ENCODE data around the gene P2RX5. TPM values are rescaled to one million over a fixed set of nuclear protein-coding genes. Genes with fewer than 3 reads are reported as not detected.

P2RX5 gene
- total and polyA plus RNA-seq, 2 donors (not counting 3 experiments of a cell fraction or from before 2014, with no cell fraction given) = 0.19 to 0.22 TPM

DNA sequence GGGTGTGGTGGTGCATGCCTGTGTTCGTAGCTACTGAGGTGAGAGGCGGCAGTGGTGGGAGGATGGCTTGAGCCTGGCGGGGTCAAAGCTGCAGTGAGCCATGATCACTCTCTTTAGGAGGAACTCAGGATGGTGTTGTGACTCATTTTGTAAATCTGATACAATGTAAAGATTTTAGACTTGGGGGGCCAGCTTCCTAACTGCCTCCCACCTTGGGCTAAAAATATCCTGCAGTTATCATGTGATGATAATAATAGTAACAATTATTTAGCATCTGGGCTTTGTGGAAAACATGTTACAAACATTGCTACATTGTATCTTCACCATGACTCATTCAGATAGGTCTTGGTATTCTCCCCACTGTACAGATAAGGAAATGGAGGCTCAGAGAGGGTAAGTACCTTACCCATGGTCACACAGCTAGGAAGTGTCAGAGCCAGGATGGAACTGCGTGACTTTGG, 52.0 kb downstream of the P2RX5 start:
- Histone ChIP-seq H3K27me3 (ENCODE audit: control insufficient read depth in 2 of 2, insufficient read depth in 2 of 2, low read length in 2 of 2) (no peaks in the 10 kb centered on the region), H3K9me1 (replicated peaks; ENCODE audit: control insufficient read depth, extremely low read depth, insufficient read depth, low read length) (no peaks in the 10 kb centered on the region), H3K9me3 (replicated peaks; ENCODE audit: control insufficient read depth, insufficient read depth, low read length) (no peaks in the 10 kb centered on the region), H3K79me2 (ENCODE audit: control insufficient read depth, insufficient read depth, low read length) (no peaks in the 10 kb centered on the region), H3K4me1 (ENCODE audit: control insufficient read depth, extremely low read depth, insufficient read depth, low read length) (peaks cover 6% of the 10 kb centered on the region), H3K27ac (ENCODE audit: insufficient read depth, low read depth, low read length) (no peak overlapping the region), H3K36me3 (ENCODE audit: control insufficient read depth in 2 of 2, extremely low read depth in 1 of 2, insufficient read depth in 2 of 2, low read length in 2 of 2) (peaks cover 2 to 6% of the 10 kb centered on the region in 2 experiments), H3K9ac (replicated peaks; ENCODE audit: extremely low read depth, insufficient read depth, low read length) (no peak overlapping the region), H3K4me2 (ENCODE audit: insufficient read depth, low read length) (no peak overlapping the region), H4K20me1 (replicated peaks; ENCODE audit: control insufficient read depth, extremely low read depth, insufficient read depth, low read length) (no peaks in the 10 kb centered on the region), H2AFZ (ENCODE audit: low read depth, low read length) (no peak overlapping the region), H3K4me3 (replicated peaks in 1 of 3; ENCODE audit: insufficient read depth in 1 of 3, low read depth in 1 of 3, low read length in 3 of 3) (no peak overlapping the region)
- POLR2A ChIA-PET = interaction anchor here (0.5 kb wide), 1 partner anchor 302 kb away, joined by 3 read pairs; no protein-coding TSS in a partner anchor
- no TSS peak for BruUV-seq (replicated peaks)
- CTCF ChIA-PET = interaction anchor here (7.4 kb wide), 1 partner anchor 595 kb away, joined by 76 read pairs; no protein-coding TSS in a partner anchor
- dilution Hi-C loops (cut with MboI; ENCODE audit: extremely low pct_ligation_motif_present, low sequenced_read_pairs) (no loop called here), intact Hi-C loops (cut with micrococcal nuclease) (no loop called here)
- FAIRE-seq = no peak
- no peak for DNase-seq (ENCODE audit: low read depth, low spot score)
- TF ChIP-seq POLR2A (IDR thresholded peaks at IDR 0.05; ENCODE audit: low read depth, low read length) = no peak
- no peak for TF ChIP-seq GATA2 (IDR thresholded peaks at IDR 0.05; ENCODE audit: insufficient read depth, insufficient read length, low read depth, low read length)

DNA sequence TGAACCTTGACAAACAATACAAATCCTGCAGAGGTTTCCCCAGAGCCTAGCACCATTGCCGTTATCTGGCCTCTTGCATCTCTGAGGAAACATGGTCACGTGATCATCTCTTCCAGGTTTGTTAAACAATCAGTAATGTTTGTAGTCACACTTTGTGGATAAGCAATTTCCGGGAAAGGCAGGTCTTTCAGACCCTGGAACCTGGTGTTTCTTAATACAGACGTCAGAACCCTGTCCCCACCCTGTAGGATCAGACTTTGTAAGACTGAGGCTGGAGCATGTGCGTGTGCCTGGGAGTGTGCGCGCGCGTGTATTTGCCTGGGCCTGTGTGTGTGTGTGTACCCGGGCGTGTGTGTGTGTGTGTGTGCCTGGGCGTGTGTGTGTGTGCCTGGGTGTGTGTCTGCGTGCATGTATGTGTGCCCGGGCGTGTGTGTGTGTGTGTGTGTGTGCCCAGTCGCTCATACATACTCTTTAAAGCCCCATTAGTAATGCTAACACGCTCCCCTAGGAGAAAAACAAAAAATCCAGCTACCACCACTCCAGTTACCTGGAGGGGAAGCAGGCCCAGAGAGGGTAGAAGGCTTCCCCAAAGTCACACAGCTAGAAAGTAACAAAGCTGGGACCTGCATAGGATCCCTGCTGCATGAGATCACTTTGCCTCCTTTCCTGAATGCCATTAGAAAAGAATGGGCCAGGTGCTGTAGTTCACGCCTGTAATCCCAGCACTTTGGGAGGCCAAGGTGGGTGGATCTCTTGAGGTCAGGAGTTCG, 54.1 kb downstream of the P2RX5 start:
- no peak for TF ChIP-seq MYC (IDR thresholded peaks at IDR 0.05; ENCODE audit: low read depth, low read length)
- TF ChIP-seq POLR2AphosphoS5 (IDR thresholded peaks at IDR 0.05; ENCODE audit: insufficient read depth, low read depth, low read length) = no peak
- no peak for TF ChIP-seq JUN (IDR thresholded peaks at IDR 0.05; ENCODE audit: borderline replicate concordance, insufficient read depth, insufficient read length, low read depth)
- no peak for TF ChIP-seq GATA2 (IDR thresholded peaks at IDR 0.05; ENCODE audit: insufficient read depth, insufficient read length, low read depth, low read length)
- TF ChIP-seq FOS (IDR thresholded peaks at IDR 0.05; ENCODE audit: borderline replicate concordance, insufficient read depth, low read length) = no peak
- TF ChIP-seq EZH2 (IDR thresholded peaks at IDR 0.05; ENCODE audit: borderline replicate concordance, low read depth, low read length, severe bottlenecking) = no peak
- intact Hi-C loops (cut with micrococcal nuclease) = no loop called here
- Histone ChIP-seq H3K27me3 (ENCODE audit: control insufficient read depth in 2 of 2, insufficient read depth in 2 of 2, low read length in 2 of 2) (no peaks in the 10 kb centered on the region), H3K79me2 (ENCODE audit: control insufficient read depth, insufficient read depth, low read length) (peaks cover 4% of the 10 kb centered on the region), H3K4me1 (ENCODE audit: control insufficient read depth, extremely low read depth, insufficient read depth, low read length) (peaks cover 9% of the 10 kb centered on the region), H3K36me3 (ENCODE audit: control insufficient read depth in 2 of 2, extremely low read depth in 1 of 2, insufficient read depth in 2 of 2, low read length in 2 of 2) (peaks cover 0 to 7% of the 10 kb centered on the region in 2 experiments), H3K4me3 (replicated peaks in 1 of 3; ENCODE audit: insufficient read depth in 1 of 3, low read depth in 1 of 3, low read length in 3 of 3) (no peak overlapping the region), H2AFZ (ENCODE audit: low read depth, low read length) (no peak overlapping the region), H3K4me2 (ENCODE audit: insufficient read depth, low read length) (no peak overlapping the region), H3K9me3 (replicated peaks; ENCODE audit: control insufficient read depth, insufficient read depth, low read length) (no peaks in the 10 kb centered on the region), H3K9ac (replicated peaks; ENCODE audit: extremely low read depth, insufficient read depth, low read length) (no peak overlapping the region), H4K20me1 (replicated peaks; ENCODE audit: control insufficient read depth, extremely low read depth, insufficient read depth, low read length) (no peaks in the 10 kb centered on the region), H3K9me1 (replicated peaks; ENCODE audit: control insufficient read depth, extremely low read depth, insufficient read depth, low read length) (no peaks in the 10 kb centered on the region), H3K27ac (ENCODE audit: insufficient read depth, low read depth, low read length) (peak overlapping the region; percentile 19)
- ChIA-PET POLR2A (no interaction called here), CTCF (no interaction called here)
- DNase-seq (ENCODE audit: low read depth, low spot score) (peak; percentile 18), FAIRE-seq (peak; percentile 61)
- dilution Hi-C loops (cut with MboI; ENCODE audit: extremely low pct_ligation_motif_present, low sequenced_read_pairs) = no loop called here
- no TSS peak for BruUV-seq (replicated peaks)

Measured in endothelial cell of umbilical vein (primary cell).